Lower leg skin (tissue), 4 donors: Measurements from ENCODE around the gene CAPN13. TPM values are rescaled to one million over a fixed set of nuclear protein-coding genes. Genes with fewer than 3 reads are reported as not detected.

ENCODE experiments used
- DNase-seq, 2 donors: peaks; one replicate each; pipeline ENCODE4 v3.0.0-alpha.2; 2019; ENCODE audit warnings: low spot score in 2 of 2
- H3K4me3 ChIP-seq: fragments of 200-600 bp; sonication (generic); 2 replicates; pipeline ENCODE4 v1.5.1; 2017; ENCODE audit warnings: mild to moderate bottlenecking, low read depth; ENCODE audit not compliant: poor library complexity, severe bottlenecking
- POLR2A ChIP-seq, 2 donors: fragments of 450-650 bp; IDR thresholded peaks; one replicate each; pipeline ENCODE4 v1.6.1; 2016 to 2017; ENCODE audit warnings: antibody characterized with exemption in 2 of 2, mild to moderate bottlenecking in 1 of 2, moderate library complexity in 1 of 2
- WGBS, 2 donors: methylation state at CpG; one replicate each; pipeline ENCODE4 v1.1.5; 2018; 5-methylcytosine and 5-hydroxymethylcytosine counted together
- intact Hi-C: fragments of 100-400 bp; cut with DNase I; formaldehyde crosslinking; loops from one replicate; pipeline ENCODE4 v1.15.0; 2023; ENCODE audit warnings: low total_unique reads
- total RNA-seq, 4 donors: library from RNA; depleted of rRNA; stranded (reverse); fragments of >200 nt; gene quantifications; one replicate each; pipeline ENCODE4 v1.1.0, GENCODE V29; 2016
- TF ChIP-seq, protein P1 (sequence below), 3 donors: fragments of 450-650 bp; IDR thresholded peaks; one replicate each; pipeline ENCODE4 v1.5.1; 2016; ENCODE audit warnings: antibody characterized with exemption in 3 of 3, mild to moderate bottlenecking in 3 of 3, moderate library complexity in 2 of 3

CAPN13 gene
- total RNA-seq, 4 donors from 2014 or later: 0.10 to 0.45 (median 0.11) TPM; not detected in 1

- WGBS, 2 donors: 81 to 87% methylated on average over 4 of the region's 4 CpGs
- TF ChIP-seq, protein P1, sequence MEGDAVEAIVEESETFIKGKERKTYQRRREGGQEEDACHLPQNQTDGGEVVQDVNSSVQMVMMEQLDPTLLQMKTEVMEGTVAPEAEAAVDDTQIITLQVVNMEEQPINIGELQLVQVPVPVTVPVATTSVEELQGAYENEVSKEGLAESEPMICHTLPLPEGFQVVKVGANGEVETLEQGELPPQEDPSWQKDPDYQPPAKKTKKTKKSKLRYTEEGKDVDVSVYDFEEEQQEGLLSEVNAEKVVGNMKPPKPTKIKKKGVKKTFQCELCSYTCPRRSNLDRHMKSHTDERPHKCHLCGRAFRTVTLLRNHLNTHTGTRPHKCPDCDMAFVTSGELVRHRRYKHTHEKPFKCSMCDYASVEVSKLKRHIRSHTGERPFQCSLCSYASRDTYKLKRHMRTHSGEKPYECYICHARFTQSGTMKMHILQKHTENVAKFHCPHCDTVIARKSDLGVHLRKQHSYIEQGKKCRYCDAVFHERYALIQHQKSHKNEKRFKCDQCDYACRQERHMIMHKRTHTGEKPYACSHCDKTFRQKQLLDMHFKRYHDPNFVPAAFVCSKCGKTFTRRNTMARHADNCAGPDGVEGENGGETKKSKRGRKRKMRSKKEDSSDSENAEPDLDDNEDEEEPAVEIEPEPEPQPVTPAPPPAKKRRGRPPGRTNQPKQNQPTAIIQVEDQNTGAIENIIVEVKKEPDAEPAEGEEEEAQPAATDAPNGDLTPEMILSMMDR (IDR thresholded peaks at IDR 0.05): no peak
- TF ChIP-seq POLR2A (IDR thresholded peaks at IDR 0.05): no peak
- intact Hi-C loops: no loop called here
Measured at GRCh38 chr2:30802611-30803010, 4.6 kb downstream of the CAPN13 start.

DNA sequence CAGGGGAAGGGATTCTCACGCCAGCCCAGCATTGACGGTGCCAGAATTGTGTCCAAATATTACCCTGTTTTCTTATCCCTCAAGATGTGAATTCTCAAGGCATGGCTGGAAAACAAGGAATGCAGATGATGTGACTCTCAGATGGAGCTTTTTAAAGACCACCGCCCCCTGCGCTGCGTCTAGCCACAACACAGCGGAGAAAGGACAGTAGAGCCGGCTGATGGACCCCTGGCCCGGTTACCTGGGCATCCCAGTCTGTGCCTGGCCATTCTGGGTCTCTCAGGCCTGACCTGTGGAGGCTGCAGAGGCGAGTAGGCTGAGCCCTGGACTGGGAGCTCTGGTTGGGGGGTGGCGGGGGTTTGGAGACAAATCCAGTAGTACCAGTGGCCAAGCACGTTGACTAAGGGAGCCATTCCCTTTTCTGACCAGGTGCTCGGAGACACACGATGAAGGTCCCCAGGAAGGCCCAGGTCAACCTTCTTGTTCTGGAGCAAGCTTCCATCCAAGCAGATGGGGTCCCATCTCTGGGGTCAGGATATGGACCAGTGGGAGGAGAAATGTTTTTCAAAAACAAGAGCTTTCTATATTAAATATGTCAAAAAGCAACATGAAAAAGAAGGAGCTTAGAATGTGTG, 5.3 kb downstream of the CAPN13 start:
- H3K4me3 ChIP-seq: no peak overlapping the region
- 92 to 97% methylated on average over 13 of the region's 13 CpGs for WGBS, 2 donors
- intact Hi-C loops: no loop called here
- no peak for DNase-seq
- TF ChIP-seq, protein P1 (IDR thresholded peaks at IDR 0.05): no peak
- no peak for TF ChIP-seq POLR2A (IDR thresholded peaks at IDR 0.05)

More at GRCh38 chr2:30802611-30803010, 4.6 kb downstream of the CAPN13 start:
- DNase-seq: no peak
- no peak overlapping the region for H3K4me3 ChIP-seq

DNA sequence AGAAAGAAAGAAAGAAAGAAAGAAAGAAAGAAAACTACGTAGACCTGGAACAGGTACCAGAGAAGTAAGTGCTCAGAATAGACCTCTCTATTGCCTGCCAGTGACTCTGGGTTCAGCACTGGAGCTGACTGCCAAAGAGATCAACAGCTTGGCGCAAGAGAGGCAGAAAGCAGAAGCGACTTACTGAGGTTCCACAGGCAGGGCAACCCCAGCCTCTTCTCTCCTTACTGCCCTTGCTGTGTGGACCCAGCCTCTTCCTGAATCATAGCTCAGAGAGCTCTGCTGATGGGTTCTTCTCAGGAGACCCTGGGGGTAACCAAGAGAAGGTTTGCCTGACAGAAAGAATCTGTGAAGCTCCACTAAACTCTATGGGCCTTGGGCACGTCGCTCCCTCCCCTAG, 7.1 kb downstream of the CAPN13 start:
- no peak overlapping the region for H3K4me3 ChIP-seq
- intact Hi-C loops: no loop called here
- TF ChIP-seq POLR2A (IDR thresholded peaks at IDR 0.05): no peak
- TF ChIP-seq, protein P1 (IDR thresholded peaks at IDR 0.05): no peak
- 79 to 86% methylated on average over 5 of the region's 5 CpGs for WGBS, 2 donors
- peak in 1 of 2 donors; percentile 63 for DNase-seq

GRCh38 chr2:30799366-30799765, 7.9 kb downstream of the CAPN13 start:
- H3K4me3 ChIP-seq: no peak overlapping the region
- WGBS, 2 donors: 75 to 87% methylated on average over 5 of the region's 5 CpGs
- no peak for TF ChIP-seq POLR2A (IDR thresholded peaks at IDR 0.05)
- TF ChIP-seq, protein P1 (IDR thresholded peaks at IDR 0.05): no peak
- DNase-seq: peak in 1 of 2 donors; percentile 62
- intact Hi-C loops: no loop called here

DNA sequence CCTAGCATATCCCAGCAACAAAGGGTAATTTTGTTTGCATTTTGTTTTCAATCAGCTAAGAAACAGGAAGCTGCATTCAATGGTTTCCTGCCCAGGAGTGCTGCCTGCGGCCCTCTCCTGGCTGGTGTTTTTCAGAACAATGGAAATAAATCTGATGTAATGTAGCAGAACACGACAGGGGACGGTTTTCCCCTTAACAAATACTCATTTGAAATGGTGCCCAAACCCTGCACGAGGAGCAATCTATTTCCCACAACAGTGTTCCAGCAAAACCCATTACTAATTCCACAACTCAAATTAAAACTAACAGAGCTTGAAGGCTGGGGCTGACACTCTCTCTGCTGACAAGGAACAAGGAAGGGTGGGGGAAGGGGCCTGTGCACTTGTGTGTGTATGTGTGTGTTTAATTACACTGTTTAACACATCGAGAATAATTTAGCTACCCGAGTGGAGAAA, 8.7 kb downstream of the CAPN13 start:
- intact Hi-C loops: no loop called here
- no peak overlapping the region for H3K4me3 ChIP-seq
- 23 to 26% methylated on average over 6 of the region's 6 CpGs for WGBS, 2 donors
- TF ChIP-seq POLR2A (IDR thresholded peaks at IDR 0.05): no peak
- TF ChIP-seq, protein P1 (IDR thresholded peaks at IDR 0.05): no peak
- peak in 1 of 2 donors; percentile 36 for DNase-seq
